ENCODE results near the gene TAF3. TPM values are rescaled to one million over a fixed set of nuclear protein-coding genes. Genes with fewer than 3 reads are reported as not detected.

TAF3 gene
- total and polyA plus RNA-seq, 4 donors = 3.4 to 7.0 (median 5.0) TPM

GRCh38 chr10:8060010-8060703 is 241.9 kb downstream of the TAF3 start:
- no peak overlapping the region for H3K9ac ChIP-seq (ENCODE audit: insufficient read depth in 1 of 2, low read length in 2 of 2)
- H3K4me1 ChIP-seq (ENCODE audit: control insufficient read depth in 5 of 5, insufficient read depth in 5 of 5, low read length in 5 of 5) = peaks cover 0 to 8% (median under 1%) of the 10 kb centered on the region in 5 donors
- no peak overlapping the region for H3K27ac ChIP-seq (ENCODE audit: low read depth in 1 of 2, low read length in 1 of 2)
- H3K4me3 ChIP-seq = no peak overlapping the region
- no peaks in the 10 kb centered on the region for H3K36me3 ChIP-seq (ENCODE audit: control insufficient read depth in 4 of 4, insufficient read depth in 4 of 4, low read length in 4 of 4)
- ATAC-seq (ENCODE audit: insufficient read depth, low FRiP score) = no peak
- peak in 1 of 3 donors; percentile 14 for DNase-seq
- peaks cover 0 to 5% (median 0%) of the 10 kb centered on the region in 4 donors for H3K9me3 ChIP-seq (ENCODE audit: control insufficient read depth in 4 of 4, insufficient read depth in 3 of 4, low read length in 3 of 4)
- peaks cover 0 to 95% (median 83%) of the 10 kb centered on the region in 3 donors for H3K27me3 ChIP-seq (ENCODE audit: control insufficient read depth in 3 of 3, insufficient read depth in 3 of 3, low read length in 2 of 3)
- WGBS, 2 donors = 7 to 11% methylated on average over 15 of the region's 15 CpGs
- TF ChIP-seq CTCF (IDR thresholded peaks at IDR 0.05; ENCODE audit: control extremely low read depth, extremely low read depth) = no peak

- H3K9ac ChIP-seq (ENCODE audit: insufficient read depth in 1 of 2, low read length in 2 of 2) = no peak overlapping the region
- H3K27ac ChIP-seq (ENCODE audit: low read depth in 1 of 2, low read length in 1 of 2) = peak overlapping the region in 1 of 2 donors; percentile 9
- DNase-seq (no peak), ATAC-seq (ENCODE audit: insufficient read depth, low FRiP score) (no peak)
- peaks cover 0 to 3% (median 0%) of the 10 kb centered on the region in 4 donors for H3K9me3 ChIP-seq (ENCODE audit: control insufficient read depth in 4 of 4, insufficient read depth in 3 of 4, low read length in 3 of 4)
- H3K36me3 ChIP-seq (ENCODE audit: control insufficient read depth in 4 of 4, insufficient read depth in 4 of 4, low read length in 4 of 4) = no peaks in the 10 kb centered on the region
- H3K27me3 ChIP-seq (ENCODE audit: control insufficient read depth in 3 of 3, insufficient read depth in 3 of 3, low read length in 2 of 3) = peaks cover 0 to 92% (median 79%) of the 10 kb centered on the region in 3 donors
- 13 to 34% methylated on average over 10 of the region's 10 CpGs for WGBS, 2 donors
- peaks cover 0 to 5% (median 0%) of the 10 kb centered on the region in 5 donors for H3K4me1 ChIP-seq (ENCODE audit: control insufficient read depth in 5 of 5, insufficient read depth in 5 of 5, low read length in 5 of 5)
- TF ChIP-seq CTCF (IDR thresholded peaks at IDR 0.05; ENCODE audit: control extremely low read depth, extremely low read depth) = no peak
- H3K4me3 ChIP-seq = no peak overlapping the region
Measured at GRCh38 chr10:8060704-8061121, 242.4 kb downstream of the TAF3 start.

GRCh38 chr10:8061274-8062211 is 243.2 kb downstream of the TAF3 start:
- Histone ChIP-seq H3K27ac (ENCODE audit: low read depth in 1 of 2, low read length in 1 of 2) (peak overlapping the region in 1 of 2 donors; percentile 15), H3K9ac (ENCODE audit: insufficient read depth in 1 of 2, low read length in 2 of 2) (no peak overlapping the region), H3K9me3 (ENCODE audit: control insufficient read depth in 4 of 4, insufficient read depth in 3 of 4, low read length in 3 of 4) (peaks cover 0 to 3% (median 0%) of the 10 kb centered on the region in 4 donors), H3K27me3 (ENCODE audit: control insufficient read depth in 3 of 3, insufficient read depth in 3 of 3, low read length in 2 of 3) (peaks cover 0 to 97% (median 81%) of the 10 kb centered on the region in 3 donors), H3K4me3 (no peak overlapping the region), H3K4me1 (ENCODE audit: control insufficient read depth in 5 of 5, insufficient read depth in 5 of 5, low read length in 5 of 5) (peaks cover 0 to 5% (median 0%) of the 10 kb centered on the region in 5 donors), H3K36me3 (ENCODE audit: control insufficient read depth in 4 of 4, insufficient read depth in 4 of 4, low read length in 4 of 4) (no peaks in the 10 kb centered on the region)
- ATAC-seq (ENCODE audit: insufficient read depth, low FRiP score) (no peak), DNase-seq (peak in 1 of 3 donors; percentile 14)
- TF ChIP-seq CTCF (IDR thresholded peaks at IDR 0.05; ENCODE audit: control extremely low read depth, extremely low read depth) = no peak
- 65 to 69% methylated on average over 17 of the region's 17 CpGs for WGBS, 2 donors
